Activated CD4-positive, alpha-beta T cell treated with anti-CD3 and anti-CD28 coated beads, Interleukin-2, amount 50 U/mL, for 48 hours (primary cell): ENCODE measurements around the gene RAB31.
"Not testable (repeated sequence)": the region's sequence is repeated elsewhere in the genome, so short reads cannot be mapped to it uniquely, and the experiment has no call there.

Experiments
- DNase-seq, 2 experiments: peaks; one replicate each; pipeline ENCODE4 v3.0.0-alpha.2; 2020

RAB31 gene

DNA sequence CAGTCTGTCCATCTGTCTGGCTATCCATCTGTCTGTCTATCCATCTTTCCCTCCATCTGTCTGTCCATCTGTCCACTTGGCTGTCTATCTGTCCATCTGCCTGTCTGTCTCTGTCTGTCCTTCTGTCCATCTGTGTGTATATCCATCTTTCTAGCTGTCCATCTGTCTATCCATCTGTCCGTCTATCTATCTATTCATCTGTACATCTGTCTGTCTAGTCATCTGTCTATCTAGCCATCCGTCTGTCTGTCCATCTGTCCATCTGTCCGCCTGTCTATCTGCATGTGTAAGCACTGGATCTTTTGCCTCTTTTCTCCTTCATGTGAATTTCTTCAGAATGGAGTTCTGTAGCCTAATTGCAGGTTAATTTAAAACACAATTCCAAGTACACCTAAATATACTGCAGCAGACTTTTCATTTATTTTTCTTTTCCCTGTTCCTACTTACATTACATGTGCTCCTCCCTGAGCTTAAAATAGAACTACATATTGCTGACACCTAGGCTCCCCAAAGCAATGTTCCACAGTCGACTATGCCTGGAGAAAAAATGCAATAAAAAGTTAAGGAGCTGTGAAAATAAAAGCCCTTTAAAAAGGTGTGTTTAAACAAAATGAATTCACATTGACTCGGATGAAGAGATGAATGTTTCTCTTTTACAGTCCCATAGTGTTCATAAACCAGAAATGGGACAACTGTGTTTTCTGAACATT is 140.2 kb downstream of the RAB31 start:
- DNase-seq: no peak

GRCh38 chr18:9849407-9850283 is 141.5 kb downstream of the RAB31 start:
- DNase-seq: no peak

DNA sequence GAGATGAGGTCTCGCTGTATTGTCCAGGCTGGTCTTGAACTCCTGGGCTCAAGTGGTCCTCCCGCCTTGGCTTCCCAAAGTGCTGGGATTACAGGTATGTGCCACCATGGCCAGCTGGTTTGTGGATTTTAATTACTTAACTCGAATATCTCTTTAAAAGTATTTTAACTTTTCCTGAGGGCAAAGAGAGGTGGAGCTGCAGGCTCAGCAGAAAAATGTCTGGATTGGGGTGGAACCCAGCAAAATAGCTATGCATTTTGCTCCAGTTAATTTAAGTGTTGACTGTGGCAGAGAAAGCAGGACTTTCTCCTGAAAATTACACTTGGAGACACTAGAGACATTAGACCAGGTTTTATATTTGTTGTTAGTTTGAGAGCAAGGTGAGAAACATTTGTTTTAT is 142.2 kb downstream of the RAB31 start:
- no peak for DNase-seq

GRCh38 chr18:9851511-9851910 is 143.4 kb downstream of the RAB31 start:
- no peak for DNase-seq

DNA sequence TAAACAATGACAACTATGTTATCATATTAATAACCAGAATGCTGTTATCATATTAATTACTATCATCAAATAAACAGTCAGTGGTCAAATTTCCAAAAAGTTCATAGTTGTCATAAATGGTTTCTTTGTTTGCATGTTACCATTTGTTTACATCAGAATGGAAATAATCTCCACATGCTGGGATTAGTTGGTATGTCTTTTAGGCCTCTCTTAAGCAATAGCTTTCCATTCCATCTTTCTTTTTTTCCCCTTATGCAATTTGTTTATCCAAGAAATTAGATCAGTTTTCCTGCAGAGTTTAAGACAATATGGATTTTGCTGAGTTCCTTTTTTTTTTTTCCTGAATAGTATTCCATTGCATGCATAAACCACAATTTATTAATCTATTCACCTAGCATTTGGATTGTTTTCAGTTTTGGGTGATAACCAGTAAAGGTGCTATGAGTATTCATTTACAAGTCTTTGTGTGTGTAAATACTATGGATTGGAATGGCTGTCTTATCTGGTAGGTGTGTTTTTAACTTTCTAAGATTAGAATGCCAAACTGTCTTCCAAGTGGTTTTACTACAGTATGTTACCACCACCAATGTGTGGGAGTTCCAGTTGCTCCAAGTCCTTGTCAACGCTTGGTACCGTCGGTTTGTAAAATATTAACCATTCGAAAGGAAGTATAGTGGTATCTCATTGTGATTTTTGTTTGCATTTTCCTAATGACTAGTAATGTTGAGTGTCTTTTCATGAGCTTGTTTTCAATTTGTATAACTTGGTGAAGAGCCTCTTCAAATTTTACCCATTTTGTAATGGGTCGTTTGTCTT is 144.4 kb downstream of the RAB31 start:
- DNase-seq: no peak

- no peak for DNase-seq
Measured at GRCh38 chr18:9854801-9855676, 146.9 kb downstream of the RAB31 start.

- no peak for DNase-seq
Measured at GRCh38 chr18:9855681-9856080, 147.6 kb downstream of the RAB31 start.

GRCh38 chr18:9856092-9856491 is 148.0 kb downstream of the RAB31 start:
- DNase-seq: no peak

- not testable (repeated sequence) for DNase-seq
Measured at GRCh38 chr18:9857479-9857998, 149.4 kb downstream of the RAB31 start.

GRCh38 chr18:9858642-9859041 is 150.5 kb downstream of the RAB31 start:
- no peak for DNase-seq

- DNase-seq: no peak
Measured at GRCh38 chr18:9859232-9859631, 151.1 kb downstream of the RAB31 start.

- DNase-seq: no peak
Measured at GRCh38 chr18:9860682-9861081, 152.6 kb downstream of the RAB31 start.

GRCh38 chr18:9861157-9861556 is 153.1 kb downstream of the RAB31 start:
- no peak for DNase-seq

DNA sequence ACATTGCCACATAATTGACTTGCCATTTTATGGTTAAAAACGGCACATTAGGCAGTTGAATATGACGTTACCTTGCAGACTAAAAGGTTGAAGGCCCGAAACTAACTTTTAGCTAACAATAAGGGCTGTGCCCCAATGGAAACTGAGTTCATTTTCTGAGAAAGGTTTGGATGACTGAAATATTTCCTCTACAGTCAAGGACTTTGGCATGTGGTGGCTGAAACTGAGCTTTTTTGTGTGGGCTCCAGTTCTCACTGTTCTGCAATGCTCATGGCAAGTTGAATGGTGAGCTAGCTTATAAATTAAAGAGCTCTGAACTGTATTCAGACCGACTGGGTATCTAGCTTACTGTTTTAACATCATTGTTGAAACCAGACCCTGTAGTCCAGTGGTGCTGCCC is 153.8 kb downstream of the RAB31 start:
- DNase-seq: peak; percentile 24 to 33

GRCh38 chr18:9862686-9863085 is 154.6 kb downstream of the RAB31 start:
- no peak for DNase-seq

GRCh38 chr18:9863282-9863681 is 155.2 kb downstream of the RAB31 start:
- DNase-seq: no peak

GRCh38 chr18:9865764-9866490 is 157.8 kb downstream of the RAB31 start:
- no peak for DNase-seq

DNA sequence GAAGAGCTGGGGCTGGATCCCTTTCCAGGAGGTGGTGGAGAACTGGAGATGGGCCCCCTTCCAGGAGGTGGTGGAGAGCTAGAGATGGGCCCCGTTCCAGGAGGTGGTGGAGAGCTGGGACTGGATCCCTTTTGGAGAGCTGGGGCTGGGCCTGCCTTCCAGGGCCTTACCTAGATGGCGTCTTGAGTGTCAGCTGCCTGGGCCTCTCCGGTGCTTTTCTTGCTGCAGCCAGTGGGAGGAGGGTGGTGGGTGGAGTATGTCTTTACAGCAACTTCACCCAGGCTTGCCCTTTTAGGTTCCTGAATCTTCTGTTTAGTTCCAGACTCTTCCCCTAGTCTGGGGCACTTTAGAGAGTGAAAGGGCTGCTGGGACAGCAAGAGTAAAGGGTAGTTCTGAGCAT is 158.5 kb downstream of the RAB31 start:
- no peak for DNase-seq

- DNase-seq: no peak
Measured at GRCh38 chr18:9867071-9867594, 159.0 kb downstream of the RAB31 start.

- no peak for DNase-seq
Measured at GRCh38 chr18:9868857-9869714, 161.0 kb downstream of the RAB31 start.
